GM12864 (cell line): Measurements from ENCODE around the gene SARDH.

Source experiments
- DNase-seq: peaks from one replicate; pipeline ENCODE4 v3.0.0-alpha.2; 2011; ENCODE audit warnings: low read depth
- H3K4me3 ChIP-seq: 2 replicates; pipeline ENCODE4 v1.5.1; 2011; ENCODE audit warnings: mild to moderate bottlenecking, low read depth, low read length, control low read depth
- TF ChIP-seq, protein P1 (sequence below): IDR thresholded peaks from 2 replicates; pipeline ENCODE4 v1.5.1; 2011; ENCODE audit warnings: low read depth, mild to moderate bottlenecking, moderate library complexity, low read length, control low read depth, inconsistent platforms; ENCODE audit errors: missing control alignments

The SARDH gene

DNA sequence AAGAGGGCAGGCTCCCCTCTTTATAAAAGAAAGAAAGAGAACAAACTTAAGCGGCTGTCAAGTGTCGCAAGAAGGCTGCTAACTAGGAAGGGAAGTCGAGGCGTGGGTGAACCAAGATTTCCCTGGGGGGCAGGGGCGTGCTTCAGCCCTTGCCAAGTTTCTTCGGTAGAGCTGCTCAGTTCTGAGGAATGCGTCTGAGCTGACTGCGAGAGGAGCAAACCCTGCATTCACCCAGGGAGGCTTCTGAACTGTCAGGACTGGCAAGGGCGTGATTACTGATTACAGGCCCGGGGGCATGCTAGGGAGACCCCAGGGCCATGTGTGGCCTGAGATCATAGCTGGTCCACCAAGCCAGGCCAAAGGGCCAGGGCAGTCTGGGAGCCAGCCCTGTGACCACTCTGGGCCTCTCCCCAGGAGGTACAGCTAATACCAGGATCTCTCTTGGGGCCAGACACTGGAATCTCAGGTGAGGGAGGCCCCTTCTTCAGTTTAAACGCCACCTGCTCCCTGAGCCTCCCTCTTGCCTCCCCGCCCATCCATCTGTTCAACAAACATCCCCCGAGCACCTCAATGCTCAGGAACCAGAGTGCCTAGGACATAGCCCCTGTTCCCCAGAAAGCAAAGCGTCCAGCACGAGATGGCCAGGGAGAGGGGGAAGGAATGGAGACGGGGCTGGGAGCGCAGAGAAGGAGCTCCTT, 30.9 kb downstream of the SARDH start:
- no peak for DNase-seq

DNA sequence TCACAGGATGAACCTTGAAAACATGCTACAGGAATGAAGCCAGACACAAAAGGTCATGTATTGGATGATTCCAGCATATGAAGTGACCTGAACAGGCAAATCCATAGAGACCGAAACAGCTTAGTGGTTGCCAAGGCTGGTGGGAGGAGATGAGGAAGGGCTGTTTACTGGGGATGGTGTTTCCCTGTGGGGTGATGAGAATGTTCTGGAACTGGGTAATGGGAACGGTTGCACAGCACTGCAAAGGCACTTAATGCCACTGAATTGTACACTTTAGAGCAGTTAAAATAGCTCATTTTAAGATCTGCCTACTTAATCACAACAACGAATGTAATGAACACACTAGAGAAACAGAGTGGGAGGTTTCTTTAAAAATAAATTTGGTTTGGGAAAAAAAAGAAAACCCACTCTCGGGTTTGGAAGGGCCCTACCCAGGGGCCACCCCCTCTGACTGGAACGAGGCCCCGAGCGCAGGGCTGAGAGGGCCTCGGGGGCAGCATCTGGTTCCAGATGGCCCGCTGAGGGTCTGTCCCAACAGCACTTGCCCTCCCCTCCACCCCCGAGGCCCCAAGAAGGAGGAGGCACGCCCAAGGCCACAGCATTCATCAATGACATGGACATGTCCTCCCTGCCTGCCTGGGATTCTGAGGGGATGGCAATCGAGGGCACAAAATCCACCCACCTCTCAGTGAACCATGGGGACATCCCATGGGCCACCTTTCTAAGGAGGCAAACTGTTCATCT, 31.7 kb downstream of the SARDH start:
- no peak for DNase-seq
- no peak overlapping the region for H3K4me3 ChIP-seq
- TF ChIP-seq, protein P1, sequence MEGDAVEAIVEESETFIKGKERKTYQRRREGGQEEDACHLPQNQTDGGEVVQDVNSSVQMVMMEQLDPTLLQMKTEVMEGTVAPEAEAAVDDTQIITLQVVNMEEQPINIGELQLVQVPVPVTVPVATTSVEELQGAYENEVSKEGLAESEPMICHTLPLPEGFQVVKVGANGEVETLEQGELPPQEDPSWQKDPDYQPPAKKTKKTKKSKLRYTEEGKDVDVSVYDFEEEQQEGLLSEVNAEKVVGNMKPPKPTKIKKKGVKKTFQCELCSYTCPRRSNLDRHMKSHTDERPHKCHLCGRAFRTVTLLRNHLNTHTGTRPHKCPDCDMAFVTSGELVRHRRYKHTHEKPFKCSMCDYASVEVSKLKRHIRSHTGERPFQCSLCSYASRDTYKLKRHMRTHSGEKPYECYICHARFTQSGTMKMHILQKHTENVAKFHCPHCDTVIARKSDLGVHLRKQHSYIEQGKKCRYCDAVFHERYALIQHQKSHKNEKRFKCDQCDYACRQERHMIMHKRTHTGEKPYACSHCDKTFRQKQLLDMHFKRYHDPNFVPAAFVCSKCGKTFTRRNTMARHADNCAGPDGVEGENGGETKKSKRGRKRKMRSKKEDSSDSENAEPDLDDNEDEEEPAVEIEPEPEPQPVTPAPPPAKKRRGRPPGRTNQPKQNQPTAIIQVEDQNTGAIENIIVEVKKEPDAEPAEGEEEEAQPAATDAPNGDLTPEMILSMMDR, result no peak

More for the DNA sequence above, 30.9 kb downstream of the SARDH start:
- H3K4me3 ChIP-seq, result no peak overlapping the region
- TF ChIP-seq, protein P1, result no peak

DNA sequence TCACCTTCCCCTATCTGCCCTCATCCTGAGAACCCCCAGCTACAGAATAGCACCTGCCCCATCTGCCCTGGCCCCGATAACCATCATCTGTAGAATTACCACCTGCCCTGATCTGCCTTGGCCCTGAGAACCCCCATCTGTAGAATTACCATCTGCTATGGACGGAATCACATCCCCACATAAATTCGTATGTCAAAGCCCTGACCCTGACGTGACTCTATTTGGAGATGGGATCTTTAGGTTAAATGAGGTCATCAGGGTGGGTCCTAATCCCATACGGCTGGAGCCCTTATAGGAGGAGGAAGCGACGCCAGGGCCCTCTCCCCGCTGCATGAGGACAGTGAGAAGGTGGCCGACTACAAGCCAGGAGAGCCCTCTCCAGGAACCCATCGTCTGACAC, 32.6 kb downstream of the SARDH start:
- DNase-seq, result no peak
- TF ChIP-seq, protein P1, result no peak
- H3K4me3 ChIP-seq, result no peak overlapping the region

DNA sequence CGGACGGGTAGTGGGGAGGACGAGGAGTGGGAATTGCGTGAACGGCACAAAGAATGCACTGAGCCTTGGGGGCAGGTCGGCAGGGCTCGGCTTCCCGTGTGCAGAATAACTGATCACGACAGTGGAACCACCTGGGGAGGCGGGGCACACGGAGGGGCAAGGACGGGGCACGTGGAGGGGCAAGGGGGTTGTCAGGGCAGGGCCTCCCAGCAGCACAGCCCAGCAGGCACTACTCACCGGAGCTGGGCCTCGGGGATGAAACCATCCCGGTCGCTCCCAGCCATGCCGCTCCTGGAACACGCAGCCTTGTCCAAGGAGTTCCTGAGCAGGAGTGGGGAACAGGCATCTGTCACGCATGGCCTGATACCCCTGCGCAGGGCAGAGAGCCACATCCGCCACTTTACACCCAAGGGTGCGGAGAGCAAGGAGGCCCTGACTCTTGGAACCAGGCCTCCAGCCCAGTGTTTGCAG, 33.4 kb downstream of the SARDH start:
- no peak for DNase-seq
- TF ChIP-seq, protein P1, result no peak
- H3K4me3 ChIP-seq, result no peak overlapping the region

DNA sequence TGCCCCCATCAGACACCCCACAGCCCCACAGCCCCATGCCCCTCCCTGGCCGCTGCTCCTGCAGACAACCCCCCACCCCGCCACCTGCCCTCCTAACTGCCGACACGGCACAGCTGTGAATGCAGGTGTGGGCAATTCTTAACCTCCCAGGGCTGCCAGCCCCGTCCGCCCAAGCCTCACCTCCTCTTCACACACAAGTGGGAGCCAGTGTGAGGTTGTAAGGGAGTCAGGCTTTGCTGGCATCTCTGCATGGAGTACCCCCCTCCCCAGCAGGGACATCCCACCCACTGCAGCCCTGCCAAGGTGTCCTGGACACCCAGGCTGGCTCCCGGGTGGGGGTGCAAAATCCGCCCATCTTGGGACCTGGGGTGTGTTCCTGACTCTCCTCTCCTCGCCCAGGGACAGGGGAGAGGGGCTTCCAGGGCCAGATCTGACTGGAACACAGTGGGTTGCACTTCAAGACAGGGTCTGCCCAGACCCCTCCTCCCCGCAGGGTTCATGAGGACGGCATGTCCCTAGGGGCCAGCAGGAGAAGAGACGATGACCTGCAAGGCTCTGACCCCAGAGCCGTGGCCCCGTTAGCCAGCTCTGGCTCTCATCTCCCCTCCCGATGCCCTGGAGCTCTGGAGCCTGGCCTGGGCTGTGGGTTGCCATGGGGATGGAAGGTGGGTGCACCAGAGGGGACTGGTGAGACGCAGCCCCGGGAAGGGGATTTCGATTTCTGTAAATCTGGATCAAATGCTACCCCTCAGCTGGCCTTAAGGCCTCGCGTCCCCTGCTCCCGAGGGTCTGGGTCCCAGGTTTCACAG, 34.4 kb downstream of the SARDH start:
- no peak for DNase-seq
- TF ChIP-seq, protein P1, result no peak

DNA sequence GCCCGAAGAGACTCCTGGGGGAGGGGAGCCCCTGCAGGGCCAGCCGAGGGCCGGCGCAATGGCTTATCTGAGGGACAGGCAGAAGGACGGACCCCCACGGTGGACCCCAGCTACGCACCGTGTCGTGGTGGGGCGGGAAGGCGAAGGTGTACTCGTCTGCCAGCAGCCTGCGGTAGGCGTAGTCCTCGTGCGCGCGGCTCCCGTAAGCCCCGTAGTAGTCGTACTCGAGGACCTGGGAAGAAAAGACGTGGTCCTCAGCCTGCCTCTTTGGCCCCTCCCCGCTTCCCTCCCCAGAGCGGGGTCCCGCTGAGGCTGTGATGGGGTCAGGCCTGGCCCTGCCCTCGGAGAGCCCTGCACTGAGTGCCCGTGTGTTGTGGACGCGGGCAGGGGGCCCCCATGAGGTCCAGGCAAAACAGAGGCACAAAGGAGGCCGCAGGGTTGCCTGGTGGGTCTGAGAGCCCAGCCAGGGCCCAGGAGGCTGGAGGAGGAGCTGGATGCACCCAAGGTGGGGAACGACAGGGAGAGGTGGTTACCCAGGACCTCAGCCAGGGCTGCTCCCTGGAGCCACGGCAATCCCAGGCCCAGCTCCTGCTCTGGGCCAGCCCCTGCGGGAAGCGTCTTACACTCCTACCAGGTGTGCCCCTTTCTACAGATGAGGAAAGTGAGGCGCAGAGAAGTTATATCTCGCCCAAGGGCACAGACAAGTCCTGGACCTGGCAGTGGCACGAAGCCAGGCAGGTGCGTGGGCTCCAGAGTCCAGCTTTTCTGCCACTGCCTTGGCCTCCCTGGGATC, 35.2 kb downstream of the SARDH start:
- DNase-seq, result no peak

More for the DNA sequence above, 34.4 kb downstream of the SARDH start:
- H3K4me3 ChIP-seq, result no peak overlapping the region

More for the DNA sequence above, 35.2 kb downstream of the SARDH start:
- TF ChIP-seq, protein P1, result no peak
- H3K4me3 ChIP-seq, result no peak overlapping the region
